Measurements from ENCODE around the gene TMEM176B. TPM values are rescaled to one million over a fixed set of nuclear protein-coding genes. Genes with fewer than 3 reads are reported as not detected.

TMEM176B gene
- total RNA-seq, 2 donors from 2014 or later: 173 to 355 TPM

DNA sequence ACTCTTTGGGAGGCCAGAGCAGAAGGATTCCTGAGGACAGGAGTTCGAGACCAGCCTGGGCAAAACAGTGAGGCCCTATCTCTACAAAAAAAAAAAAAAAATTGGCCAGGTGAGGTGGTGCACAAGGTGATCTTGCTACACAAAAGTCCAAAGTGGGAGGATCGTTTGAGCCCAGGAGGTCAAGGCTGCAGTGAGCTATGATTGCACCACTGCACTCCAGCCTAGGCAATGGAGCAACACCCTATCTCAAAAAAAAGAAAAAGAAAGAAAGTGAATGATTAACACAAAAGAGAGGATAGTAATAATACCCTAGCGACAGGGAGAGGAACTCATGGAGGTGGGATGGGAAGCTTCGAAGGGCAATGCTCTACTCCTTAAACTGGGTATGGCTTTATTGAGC lies 30.4 kb downstream of the TMEM176B start:
- intact Hi-C loops (cut with DNase I, micrococcal nuclease): no loop called here
- no peak for ATAC-seq

GRCh38 chr7:150766334-150766709 lies 33.8 kb downstream of the TMEM176B start:
- ATAC-seq (peak; percentile 91), DNase-seq (no peak)
- intact Hi-C loops (cut with DNase I, micrococcal nuclease): no loop called here

More for the DNA sequence above, 30.4 kb downstream of the TMEM176B start:
- DNase-seq: no peak

DNA sequence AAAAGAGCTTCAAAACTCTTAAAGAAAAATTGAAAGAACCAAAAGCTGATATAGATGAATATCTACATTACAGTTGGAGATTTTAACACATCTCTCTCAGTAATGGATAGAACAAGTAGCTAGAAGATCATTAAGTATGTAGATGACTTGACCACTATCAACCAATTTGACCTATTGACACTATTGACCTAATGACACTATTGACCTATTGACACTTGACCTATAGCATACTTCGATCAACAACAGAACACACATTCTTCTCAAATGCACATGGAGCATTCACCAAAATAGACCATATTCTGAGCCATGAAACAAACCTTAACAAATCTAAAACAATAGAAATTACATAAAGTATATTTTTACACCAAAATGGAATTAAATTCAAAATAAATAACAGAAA lies 40.7 kb downstream of the TMEM176B start:
- ATAC-seq: no peak
- intact Hi-C loops (cut with DNase I, micrococcal nuclease): loop anchor here in 1 of 2 donors (5.0 kb wide), 1 partner anchor 307 kb away; the partner anchor contains the start of gene GIMAP8
- DNase-seq: no peak

DNA sequence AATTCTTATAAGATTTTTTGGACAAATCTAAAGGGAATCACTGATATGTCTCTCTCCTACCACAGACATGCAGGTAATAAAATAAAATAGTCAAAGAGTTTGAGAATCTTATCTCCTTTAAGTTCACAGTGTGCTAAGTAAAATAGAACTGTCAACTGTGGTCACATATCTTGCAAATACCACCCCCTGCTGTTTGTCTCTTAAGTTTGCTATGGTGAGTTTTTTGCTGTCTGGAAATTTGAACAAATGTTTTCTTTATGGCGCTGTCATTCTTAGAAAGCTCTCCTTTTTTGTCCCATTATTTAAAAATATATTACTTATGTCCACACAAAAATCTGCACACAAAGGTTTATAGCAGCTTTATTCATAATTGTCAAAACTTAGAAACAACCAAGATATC lies 43.3 kb downstream of the TMEM176B start:
- ATAC-seq: peak; percentile 58
- DNase-seq: no peak

GRCh38 chr7:150756166-150756565 lies 44.0 kb downstream of the TMEM176B start:
- DNase-seq (no peak), ATAC-seq (no peak)
- intact Hi-C loops (cut with DNase I, micrococcal nuclease): loop anchor here in 1 of 2 donors (5.0 kb wide), 1 partner anchor 304 kb away; the partner anchor contains the start of gene GIMAP8

More for the DNA sequence above, 43.3 kb downstream of the TMEM176B start:
- intact Hi-C loops (cut with DNase I, micrococcal nuclease): loop anchor here in 1 of 2 donors (5.0 kb wide), 1 partner anchor 305 kb away; the partner anchor contains the start of gene GIMAP8

- intact Hi-C loops (cut with DNase I, micrococcal nuclease): loop anchor here in 1 of 2 donors (5.0 kb wide), 1 partner anchor 303 kb away; the partner anchor contains the start of gene GIMAP8
- no peak for ATAC-seq
- DNase-seq: no peak
These were observed 44.6 kb downstream of the TMEM176B start for GRCh38 chr7:150755473-150756099.

GRCh38 chr7:150754951-150755350 lies 45.2 kb downstream of the TMEM176B start:
- no peak for DNase-seq
- intact Hi-C loops (cut with DNase I, micrococcal nuclease): loop anchor here in 1 of 2 donors (5.0 kb wide), 1 partner anchor 303 kb away; the partner anchor contains the start of gene GIMAP8
- no peak for ATAC-seq

DNA sequence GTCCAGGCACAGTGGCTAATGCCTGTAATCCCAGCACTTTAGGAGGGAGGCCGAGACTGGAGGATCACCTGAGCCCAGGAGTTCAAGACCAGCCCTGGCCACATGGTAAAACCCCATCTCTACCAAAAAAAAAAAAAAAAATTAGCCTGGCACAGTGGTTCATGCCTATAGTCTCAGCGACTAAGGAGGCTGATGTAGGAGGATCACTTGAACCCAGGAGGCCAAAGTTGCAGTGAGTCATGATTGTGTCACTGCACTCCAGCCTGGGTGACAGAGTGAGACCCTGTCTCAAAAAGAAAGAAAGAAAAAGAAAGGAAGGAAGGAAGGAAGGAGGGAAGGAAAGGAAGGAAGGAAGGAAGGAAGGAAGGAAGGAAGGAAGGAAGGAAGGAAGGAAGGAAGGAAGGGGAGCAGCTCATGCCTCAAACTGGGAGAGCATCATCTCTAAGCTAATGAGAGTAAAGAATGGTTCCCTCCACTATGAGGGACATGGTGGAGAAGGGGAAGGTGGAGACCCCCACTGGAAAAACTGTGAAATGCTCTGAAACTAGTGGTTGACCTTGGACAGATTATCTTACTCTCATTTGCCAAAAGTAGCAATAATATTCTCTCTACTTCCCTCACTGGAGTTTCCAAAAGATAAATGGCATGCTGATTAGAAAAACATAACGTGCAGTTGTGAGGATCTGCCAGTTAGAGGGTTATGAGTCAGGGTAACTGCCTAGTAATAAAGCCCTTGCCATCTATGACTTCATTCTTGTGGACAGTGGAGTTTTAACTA lies 46.1 kb downstream of the TMEM176B start:
- no peak for ATAC-seq
- no peak for DNase-seq
- intact Hi-C loops (cut with DNase I, micrococcal nuclease): no loop called here

- intact Hi-C loops (cut with DNase I, micrococcal nuclease): no loop called here
- DNase-seq: no peak
- no peak for ATAC-seq
These were observed 46.9 kb downstream of the TMEM176B start for GRCh38 chr7:150753239-150753638.

DNA sequence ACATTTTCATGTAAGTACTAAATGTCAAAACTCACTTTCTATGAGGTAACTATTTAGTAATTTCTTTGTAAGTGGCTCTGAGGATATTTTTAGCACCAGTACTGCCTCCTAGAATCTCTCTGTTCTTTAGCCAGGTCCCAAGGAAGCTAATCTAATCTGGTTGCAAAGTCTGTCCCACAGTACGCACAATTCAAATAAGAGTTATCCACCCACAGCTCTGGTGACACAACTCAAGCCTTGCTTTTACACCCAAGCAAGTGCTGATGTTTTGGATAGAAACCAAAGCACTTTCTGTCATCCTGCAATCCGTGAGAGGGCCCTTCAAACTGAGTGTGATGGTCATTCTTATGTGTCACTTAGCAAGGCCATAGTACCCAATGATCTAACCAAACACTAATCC lies 48.5 kb downstream of the TMEM176B start:
- no peak for ATAC-seq
- no peak for DNase-seq
- intact Hi-C loops (cut with DNase I, micrococcal nuclease): no loop called here

DNA sequence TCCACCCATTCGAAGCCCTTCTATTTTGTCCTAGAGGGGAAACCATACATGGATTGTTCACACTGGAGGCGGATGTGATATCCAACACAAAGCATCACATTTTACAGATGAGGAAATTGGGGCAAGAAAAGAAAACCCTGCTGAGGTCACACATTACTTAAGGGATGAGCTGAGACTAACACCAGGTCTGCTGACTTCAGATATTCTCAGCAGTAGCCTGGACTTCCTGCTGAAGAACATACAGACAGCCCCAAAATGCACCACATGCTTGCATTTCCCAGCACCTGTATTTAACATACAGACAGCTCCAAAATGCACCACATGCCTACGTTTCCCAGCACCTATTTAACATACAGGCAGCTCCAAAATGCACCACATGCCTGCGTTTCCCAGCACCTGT lies 51.8 kb downstream of the TMEM176B start:
- intact Hi-C loops (cut with DNase I, micrococcal nuclease): loop anchor here in 1 of 2 donors (10.0 kb wide), 1 partner anchor 294 kb away; the partner anchor contains the start of gene GIMAP8
- no peak for DNase-seq
- no peak for ATAC-seq

DNA sequence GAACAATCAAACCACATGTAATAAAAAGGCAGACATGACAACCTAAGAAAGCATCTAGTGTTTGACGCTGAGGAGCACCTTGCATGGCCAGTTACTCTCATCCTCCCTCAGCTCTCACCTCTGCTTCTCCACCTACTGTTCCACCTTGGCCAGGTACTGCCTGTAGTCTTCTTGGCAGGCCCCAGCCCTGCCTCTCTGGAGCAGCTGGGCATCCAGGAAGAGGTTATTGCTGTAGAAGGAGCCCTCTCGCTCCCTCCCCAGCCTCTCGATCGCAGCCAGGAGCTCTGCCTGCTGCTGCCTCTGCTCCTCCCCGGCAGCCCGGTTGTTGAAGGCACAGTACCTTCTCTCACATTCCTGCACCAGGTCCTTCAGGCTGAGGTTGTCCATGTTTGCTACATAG lies 53.2 kb downstream of the TMEM176B start:
- intact Hi-C loops (cut with DNase I, micrococcal nuclease): loop anchor here in 1 of 2 donors (10.0 kb wide), 1 partner anchor 292 kb away; the partner anchor contains the start of gene GIMAP8
- DNase-seq (no peak), ATAC-seq (no peak)

- ATAC-seq (no peak), DNase-seq (no peak)
- intact Hi-C loops (cut with DNase I, micrococcal nuclease): loop anchor here in 1 of 2 donors (10.0 kb wide), 1 partner anchor 291 kb away; the partner anchor contains the start of gene GIMAP8
These were observed 54.3 kb downstream of the TMEM176B start for GRCh38 chr7:150745876-150746275.

DNA sequence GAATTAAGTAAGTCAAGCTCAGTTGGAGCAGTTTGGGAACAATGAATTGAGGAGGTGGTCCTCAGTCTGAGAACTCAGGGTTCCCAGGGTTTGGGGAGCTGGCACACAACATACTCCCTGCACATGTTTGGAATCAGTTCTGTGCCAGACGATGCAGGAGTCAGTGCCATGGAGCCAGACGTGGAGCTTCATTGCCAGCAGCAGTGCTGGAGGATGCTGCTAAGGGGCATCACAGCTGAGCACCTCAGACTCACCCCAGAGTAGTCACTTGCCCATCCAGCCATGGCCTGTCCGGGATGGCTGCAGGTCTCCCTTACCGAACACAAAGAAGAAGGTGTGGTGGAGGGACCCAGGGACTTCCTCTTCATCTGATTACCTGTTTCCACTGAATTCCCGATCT lies 55.1 kb downstream of the TMEM176B start:
- intact Hi-C loops (cut with DNase I, micrococcal nuclease): loop anchor here in 1 of 2 donors (10.0 kb wide), 1 partner anchor 290 kb away; the partner anchor contains the start of gene GIMAP8
- DNase-seq: no peak

DNA sequence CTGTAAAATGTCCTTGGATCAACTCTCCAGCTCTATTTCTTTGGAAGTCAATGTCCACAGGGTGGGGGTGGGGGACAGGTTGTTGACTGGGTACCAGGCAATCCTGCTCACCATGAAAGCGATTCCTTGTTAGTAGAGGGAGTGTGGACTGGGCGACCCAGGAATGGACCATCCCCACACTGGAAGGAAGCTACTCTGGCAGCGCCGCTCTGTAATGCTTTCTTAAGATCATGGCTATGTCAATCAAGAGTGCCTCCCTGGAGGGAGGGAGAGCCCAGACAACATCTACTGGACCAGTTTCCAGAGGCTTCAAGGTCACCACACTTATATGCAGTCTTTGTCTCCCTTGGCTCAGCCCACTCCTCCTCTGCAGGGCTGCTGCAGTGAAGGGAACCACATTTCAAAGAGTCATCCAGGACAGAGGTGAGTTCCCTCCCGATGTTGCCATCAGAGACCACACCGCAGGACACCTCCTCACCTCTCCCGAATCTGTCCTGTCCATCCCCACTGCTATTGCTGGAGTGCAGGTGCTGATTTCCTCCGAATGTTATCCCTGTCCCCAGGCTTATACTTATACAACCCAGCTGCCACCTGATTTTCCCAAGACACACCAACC lies 56.0 kb downstream of the TMEM176B start:
- intact Hi-C loops (cut with DNase I, micrococcal nuclease): loop anchor here in 1 of 2 donors (10.0 kb wide), 1 partner anchor 289 kb away; the partner anchor contains the start of gene GIMAP8
- ATAC-seq (no peak), DNase-seq (no peak)

More for the DNA sequence above, 55.1 kb downstream of the TMEM176B start:
- ATAC-seq: no peak

DNA sequence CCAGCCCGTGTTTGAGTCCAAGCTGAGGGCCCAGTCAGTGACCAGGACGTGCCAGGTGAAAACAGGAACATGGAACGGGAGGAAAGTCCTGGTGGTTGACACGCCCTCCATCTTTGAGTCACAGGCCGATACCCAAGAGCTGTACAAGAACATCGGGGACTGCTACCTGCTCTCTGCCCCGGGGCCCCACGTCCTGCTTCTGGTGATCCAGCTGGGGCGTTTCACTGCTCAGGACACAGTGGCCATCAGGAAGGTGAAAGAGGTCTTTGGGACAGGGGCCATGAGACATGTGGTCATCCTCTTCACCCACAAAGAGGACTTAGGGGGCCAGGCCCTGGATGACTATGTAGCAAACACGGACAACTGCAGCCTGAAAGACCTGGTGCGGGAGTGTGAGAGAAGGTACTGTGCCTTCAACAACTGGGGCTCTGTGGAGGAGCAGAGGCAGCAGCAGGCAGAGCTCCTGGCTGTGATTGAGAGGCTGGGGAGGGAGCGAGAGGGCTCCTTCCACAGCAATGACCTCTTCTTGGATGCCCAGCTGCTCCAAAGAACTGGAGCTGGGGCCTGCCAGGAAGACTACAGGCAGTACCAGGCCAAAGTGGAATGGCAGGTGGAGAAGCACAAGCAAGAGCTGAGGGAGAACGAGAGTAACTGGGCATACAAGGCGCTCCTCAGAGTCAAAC lies 57.7 kb downstream of the TMEM176B start:
- ATAC-seq (no peak), DNase-seq (no peak)
- intact Hi-C loops (cut with DNase I, micrococcal nuclease): loop anchor here in 1 of 2 donors (10.0 kb wide), 1 partner anchor 288 kb away; the partner anchor contains the start of gene GIMAP8

Measured in left colon (tissue), 2 donors.